Heart left ventricle (tissue), 13 donors: ENCODE measurements around the gene ETFRF1.

ENCODE experiments used
- CTCF ChIP-seq, 12 donors: fragments of 200-600 bp; sonication (generic) in 4 of 12; IDR thresholded peaks; one replicate each; pipeline versions ENCODE4 v1.5.0 to v1.8.0; 2018 to 2022; ENCODE audit warnings: antibody characterized with exemption in 12 of 12, mild to moderate bottlenecking in 5 of 12
- POLR2A ChIP-seq, 2 donors: fragments of 450-650 bp; IDR thresholded peaks; one replicate each; pipeline ENCODE4 v1.6.1; 2017; ENCODE audit warnings: antibody characterized with exemption in 2 of 2, mild to moderate bottlenecking in 2 of 2, moderate library complexity in 2 of 2
- donor health status: ischemic (EF 13 %, LVEDD 7.1; RV severe dilation, severe dysfunction).
- donor health status: DM: no; HTN: yes; CAD: no.
- donor health status: DM: no; HTN: no; CAD: no.
- donor health status: ischemic (EF 25% LVEDD 6.9; RV normal size, moderate dysfunction).
- donor health status: ischemic (EF 25% LVEDD 5.7; RV mildly dilated, moderate dysfunction).
- donor health status: ischemic (EF 35%, LVEDD 5.7; RV mildly dilated, moderate dysfunction).
- donor health status: nonischemic (EF 11% LVEDD 7.7; RV severe dilation, severe dysfunction).
- donor health status: DM: yes; HTN: yes; CAD: no.
- donor health status: PGD.
- donor health status: ischemic (EF 29% LVEDD 5.4; RV normal size, mild dysfunction).
- donor health status: nonischemic (EF 23%, LVEDD 6.1; RV moderate dilation, normal function).

DNA sequence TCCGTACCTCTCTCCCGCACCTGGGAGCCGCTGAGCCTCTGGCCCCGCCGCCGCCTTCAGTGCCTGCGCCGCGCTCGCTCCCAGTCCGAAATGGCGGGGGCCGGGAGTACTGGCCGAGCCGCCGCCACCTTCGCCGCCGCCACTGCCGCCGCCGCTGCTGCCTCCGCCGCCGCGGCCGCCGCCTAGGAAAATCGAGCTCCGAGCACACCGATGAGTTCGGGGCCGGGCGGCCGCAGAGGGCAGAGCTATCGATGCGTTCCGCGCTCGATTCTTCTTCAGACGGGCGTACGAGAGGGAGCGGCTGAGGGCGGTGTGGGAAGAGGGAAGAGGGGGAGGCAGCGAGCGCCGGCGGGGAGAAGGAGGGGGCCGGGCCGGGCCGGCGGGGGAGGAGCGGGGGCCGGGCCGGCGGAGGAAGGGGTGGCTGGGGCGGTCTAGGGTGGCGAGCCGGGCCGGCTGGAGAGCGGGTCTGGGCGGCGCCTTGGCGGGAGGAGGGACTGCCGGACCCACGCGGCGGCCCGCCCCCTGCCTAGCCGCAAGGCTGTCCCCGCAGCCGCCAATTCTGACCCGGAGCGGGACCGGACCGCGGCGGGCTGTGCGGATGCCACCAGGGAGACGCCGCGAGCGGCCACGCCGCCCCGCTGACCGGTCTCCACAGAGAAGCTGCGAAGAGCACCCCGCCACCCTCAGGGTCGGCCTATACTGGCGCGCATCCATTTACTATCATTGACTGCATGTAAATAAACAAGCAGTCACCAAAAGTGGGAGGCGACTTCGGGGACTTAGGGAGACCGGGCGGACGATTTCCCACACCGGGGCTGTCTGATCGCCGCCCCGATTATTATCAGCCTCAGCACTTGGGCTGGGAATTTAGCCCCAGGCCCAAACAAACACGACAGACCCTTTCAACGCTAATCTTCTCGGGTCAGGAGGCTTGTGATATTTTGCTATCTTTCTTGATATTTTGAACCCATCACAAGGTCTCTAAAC lies 56.0 kb downstream of the ETFRF1 start, which contains the start of gene KRAS:
- TF ChIP-seq CTCF (IDR thresholded peaks at IDR 0.05) (peak in 1 of 12 donors; percentile 13), POLR2A (IDR thresholded peaks at IDR 0.05) (peak; percentile 15 to 54)
